CD4-positive, alpha-beta T cell treated with Interleukin-1 beta for 1 hour (primary cell): ENCODE measurements around the gene APLF.
"Not testable (repeated sequence)": the region's sequence is repeated elsewhere in the genome, so short reads cannot be mapped to it uniquely, and the experiment has no call there.

Experiments used
- DNase-seq, 2 donors: peaks; one replicate each; pipeline ENCODE4 v3.0.0-alpha.2; 2020 to 2022

Gene APLF

DNA sequence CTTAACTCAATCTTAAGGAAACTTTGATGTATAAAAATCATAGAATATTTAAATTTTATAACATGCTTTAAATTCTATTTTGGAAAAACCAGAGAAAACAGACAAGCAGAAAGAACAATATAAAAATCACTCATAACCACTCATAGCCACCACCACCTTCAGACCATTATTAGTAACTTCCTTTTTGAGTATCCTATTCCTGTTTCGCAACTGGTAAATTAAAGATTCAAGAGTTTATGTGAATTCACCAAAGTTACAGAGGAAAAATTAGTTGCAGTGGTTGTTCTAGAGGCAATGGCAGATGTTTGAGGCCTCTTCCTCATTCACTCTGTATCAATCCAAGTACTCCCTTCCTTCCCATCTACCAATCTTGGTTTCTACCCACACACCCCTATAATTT lies 126.7 kb downstream of the APLF start:
- DNase-seq, result no peak

DNA sequence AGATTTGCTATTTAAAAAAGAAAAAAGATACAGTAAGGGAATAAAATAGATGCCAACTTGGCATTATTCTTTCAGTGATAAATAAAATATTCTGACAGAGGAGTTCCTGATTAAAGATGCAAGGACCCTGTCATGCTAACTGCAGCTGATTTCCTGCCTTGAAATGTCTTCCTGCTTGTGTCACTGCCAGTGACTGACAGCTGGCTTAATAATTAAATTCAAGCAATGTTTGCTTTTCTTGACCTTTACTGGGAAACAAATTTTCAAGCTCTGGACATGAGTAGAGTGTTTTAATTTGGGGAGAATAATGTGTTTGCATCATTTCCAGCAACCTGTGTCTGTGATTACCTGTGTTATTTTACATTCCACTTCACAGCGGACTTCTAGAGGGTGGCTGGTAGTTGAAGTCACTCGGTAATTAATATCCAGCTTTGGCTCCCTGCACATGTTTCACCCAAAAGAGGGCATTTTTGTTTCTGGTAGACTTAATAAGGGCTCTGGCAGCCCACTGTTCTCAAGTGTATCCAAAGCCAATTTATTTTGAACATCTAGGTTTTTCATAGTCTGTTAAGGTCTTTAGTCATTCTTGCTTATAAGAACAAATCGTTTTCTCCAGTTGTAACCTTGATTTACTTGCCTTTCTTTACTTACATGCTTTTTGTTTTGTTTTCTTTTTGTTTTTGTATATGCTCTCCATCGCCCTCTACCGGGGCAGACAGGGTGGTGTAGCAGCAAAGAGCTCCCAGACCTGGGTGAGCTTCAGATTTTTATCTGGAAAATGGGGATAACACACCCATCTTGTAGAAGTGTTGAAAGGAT lies 127.5 kb downstream of the APLF start:
- peak; percentile 36 to 57 for DNase-seq

DNA sequence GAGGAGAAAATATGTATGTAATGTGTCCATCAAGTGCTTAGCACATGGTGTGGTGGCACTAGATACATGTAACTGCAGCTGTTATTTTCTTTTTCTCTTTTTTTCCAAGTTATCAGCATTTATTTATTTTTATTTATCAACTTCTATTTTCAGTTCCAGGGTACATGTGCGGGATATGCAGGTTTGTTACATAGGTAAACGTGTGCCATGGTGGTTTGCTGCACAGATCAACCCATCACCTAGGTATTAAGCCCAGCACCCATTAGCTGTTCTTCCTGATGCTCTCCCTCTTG lies 128.1 kb downstream of the APLF start:
- DNase-seq, result not testable (repeated sequence)

DNA sequence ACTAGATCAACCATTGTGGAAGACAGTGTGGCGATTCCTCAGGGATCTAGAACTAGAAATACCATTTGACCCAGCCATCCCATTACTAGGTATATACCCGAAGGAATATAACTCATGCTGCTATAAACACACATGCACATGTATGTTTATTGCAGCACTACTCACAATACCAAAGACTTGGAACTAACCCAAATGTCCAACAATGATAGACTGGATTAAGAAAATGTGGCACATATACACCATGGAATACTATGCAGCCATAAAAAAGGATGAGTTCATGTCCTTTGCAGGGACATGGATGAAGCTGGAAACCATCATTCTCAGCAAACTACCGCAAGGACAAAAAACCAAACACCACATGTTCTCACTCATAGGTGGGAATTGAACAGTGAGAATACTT lies 133.1 kb downstream of the APLF start:
- not testable (repeated sequence) for DNase-seq

DNA sequence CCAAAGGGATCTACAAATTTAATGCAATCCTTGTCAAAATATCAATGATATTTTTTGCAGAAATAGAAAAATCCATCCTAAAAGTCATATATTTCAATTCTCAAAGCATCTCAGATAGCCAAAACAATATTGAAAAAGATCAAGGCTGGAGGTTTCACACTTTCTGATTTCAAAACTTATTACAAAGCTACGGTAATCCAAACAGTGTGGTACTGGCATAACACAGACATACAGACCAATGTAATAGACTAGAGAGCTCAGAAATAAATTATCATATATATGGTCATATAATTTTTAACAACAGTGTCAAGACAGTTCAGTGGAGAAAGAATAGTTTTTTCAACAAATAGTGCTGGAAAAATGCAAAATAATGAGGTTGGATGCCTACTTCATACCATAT lies 135.7 kb downstream of the APLF start:
- no peak for DNase-seq

DNA sequence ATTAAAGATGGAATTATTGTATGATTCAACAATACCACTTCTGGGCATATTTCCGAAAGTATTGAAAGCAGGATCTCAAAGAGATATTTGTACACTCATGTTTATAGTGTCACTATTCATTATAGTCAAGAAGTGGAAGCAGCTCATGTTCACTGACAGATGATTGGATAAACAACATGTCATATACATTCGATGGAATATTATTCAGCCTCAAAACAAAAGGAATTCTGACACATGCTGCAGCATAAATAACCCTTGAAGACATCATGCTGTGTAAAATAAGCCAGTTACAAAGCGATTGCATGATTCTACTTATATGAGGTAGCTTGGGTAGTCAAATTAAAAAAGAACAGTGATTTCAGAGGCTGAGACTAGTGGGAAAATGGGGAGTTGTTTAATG lies 136.7 kb downstream of the APLF start:
- no peak for DNase-seq

DNA sequence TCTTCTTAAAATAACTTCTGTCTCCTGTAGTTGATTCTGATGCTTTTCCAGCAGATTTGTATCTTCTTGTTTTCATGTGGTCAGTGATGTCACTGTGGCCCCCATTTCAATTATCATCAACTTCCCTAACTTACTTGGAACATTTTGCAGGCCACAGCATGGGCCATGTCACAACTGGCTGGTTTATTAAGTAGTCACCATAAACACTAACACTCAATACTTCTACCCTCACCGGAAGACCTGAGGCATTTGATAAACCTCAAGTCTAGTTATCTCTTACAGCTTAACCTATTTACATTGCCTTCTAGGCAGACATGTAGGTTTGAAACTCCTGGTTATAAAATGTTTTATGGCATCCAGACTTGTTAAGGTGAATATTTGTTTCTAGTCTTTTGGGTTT lies 138.6 kb downstream of the APLF start:
- no peak for DNase-seq

DNA sequence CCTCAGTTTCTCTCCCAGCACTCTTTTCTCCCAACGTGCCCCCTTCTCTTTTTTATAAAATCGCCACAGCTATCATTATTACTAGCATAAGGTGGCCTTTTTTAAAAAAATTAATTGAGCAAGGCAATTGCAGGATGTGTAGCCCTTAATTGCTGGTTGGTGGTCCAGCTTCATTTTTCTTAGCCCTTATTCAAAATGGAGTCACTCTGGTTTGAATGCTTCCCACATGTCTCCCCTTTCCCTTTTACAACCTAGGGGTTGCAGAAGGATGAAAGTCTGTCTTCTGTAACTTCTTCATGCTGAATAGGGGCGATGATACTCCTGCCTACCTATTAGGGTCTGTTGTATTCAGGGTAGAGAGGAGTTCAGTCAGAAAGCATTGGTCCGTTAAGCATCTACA lies 139.4 kb downstream of the APLF start:
- no peak for DNase-seq

DNA sequence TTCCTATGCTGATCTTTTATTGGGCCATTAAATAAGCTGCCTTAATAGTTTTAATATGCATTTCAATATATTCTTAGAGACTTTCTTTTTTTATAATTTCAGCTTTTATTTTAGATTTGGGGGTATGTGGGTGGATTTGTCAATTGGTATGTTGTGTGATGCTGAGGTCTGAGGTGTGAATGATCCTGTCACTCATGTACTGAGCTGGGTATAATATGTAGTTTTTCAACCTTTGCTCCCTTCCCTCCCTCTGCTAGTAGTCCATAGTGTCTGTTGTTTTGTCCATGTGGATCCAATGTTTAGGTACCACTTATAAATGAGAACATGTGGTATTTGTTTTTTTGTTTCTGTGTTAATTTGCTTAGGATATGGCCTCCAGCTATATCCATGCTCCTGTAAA lies 140.5 kb downstream of the APLF start:
- no peak for DNase-seq

DNA sequence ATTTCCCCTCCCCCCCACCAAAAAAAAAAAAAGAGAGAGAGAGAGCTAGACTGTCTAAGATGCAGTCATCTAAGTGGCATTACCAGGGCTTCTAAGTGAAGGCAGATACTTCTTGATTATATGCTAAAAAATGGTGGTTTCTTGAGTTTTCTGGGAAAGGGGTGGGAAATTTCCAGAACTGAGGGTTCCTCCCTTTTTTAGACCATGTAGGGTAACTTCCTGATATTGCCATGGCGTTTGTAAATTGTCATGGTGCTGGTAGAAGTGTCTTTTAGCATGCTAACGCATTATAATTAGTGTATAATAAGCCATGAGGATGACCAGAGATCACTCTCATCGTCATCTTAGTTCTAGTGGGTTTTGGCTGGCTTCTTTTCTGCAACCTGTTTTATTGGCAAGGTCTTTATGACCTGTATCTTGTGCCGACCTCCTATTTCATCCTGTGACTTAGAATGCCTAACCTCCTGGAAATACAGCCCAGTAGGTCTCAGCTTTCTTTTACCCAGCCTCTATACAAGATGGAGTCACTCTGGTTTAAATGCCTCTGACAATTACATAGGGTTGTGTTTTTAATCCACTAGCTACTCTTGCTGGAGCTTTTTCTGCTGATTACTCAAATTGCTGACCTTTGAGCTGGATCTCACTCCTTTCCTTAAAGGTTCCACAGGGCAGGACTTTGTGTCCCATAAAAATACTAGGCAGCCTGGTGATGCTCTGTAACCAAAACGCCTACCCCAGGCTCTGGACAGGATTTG lies 145.6 kb downstream of the APLF start:
- DNase-seq, result no peak

DNA sequence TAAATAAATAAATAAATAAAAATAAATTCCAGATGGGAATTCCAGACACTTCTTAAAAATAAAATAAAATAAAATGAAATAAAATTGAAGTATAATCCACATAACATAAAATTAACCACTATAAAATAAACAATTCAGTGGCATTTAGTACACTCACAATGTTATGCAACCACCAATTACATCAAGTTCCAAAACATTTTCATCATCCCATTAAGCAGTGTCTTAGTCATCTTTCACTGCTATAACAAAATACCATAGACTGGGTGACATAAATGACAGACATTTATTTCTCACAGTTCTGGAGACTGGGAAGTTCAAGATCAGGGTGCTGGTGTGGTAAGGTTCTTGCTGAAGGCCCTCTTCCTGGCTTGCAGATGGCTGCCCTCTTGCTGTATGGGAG lies 153.4 kb downstream of the APLF start:
- no peak for DNase-seq

DNA sequence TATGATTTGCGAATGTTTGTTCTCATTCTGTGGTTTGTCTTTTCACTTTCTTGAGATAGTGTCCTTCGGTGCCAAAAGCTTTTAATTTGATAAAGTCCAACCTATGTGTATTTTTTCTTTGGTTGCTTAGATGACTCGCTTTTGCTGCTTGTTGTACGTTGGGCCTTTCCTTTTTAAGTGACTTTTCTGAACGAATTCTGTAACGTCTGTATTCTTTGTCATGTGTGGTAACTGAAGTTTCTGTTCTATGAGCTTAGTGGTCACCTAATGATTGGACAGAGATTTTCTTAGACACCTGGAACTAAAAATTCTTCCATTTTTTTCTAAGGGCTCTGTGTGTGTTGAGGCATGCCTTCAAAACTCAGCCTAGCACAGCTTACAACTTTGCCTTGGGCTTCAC lies 156.4 kb downstream of the APLF start:
- no peak for DNase-seq

DNA sequence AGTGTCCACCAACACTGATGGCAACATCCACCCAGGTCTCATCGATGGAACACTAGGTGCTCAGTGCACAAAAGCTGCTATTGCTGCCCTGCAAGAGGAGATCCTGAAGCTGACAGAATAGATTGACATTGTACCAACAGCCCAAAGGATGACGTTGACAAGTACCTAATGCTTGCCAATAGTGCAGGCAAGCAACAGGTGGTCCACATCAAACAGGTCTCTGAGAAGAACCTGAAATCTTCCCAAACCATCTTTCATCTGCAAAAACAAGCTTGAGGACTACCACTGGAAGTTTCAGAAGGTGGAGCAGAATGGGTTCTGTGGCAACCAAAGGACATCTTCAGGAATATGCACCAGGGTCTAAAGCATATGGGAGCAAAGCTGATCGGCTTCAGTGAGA lies 160.2 kb downstream of the APLF start:
- DNase-seq, result no peak
